ENCODE data around the gene CDH22.

The CDH22 gene

DNA sequence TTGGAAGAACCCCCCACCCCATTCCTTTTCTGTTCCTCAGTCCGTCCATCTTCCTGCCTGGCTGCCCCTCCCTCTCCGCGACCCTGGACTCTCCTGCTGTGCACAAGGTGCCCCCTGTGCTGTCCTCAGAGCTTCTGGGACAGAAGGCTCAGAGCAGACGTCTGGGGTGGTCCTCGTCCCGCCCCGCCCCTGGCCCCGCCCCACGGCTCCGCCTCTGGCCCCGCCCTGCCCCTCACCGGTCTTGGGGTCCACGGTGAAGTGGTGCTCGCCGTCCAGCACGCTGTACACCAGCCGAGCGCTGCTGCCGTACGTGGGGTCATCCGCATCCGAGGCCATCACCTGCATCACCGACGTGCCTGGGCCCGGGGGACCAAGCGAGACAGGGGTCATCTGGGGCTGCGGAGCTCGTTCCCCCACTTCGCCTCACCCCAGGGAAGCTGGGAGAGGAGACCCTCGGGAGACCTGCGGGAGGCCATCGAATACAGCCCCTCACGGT lies 81.0 kb downstream of the CDH22 start:
- TF ChIP-seq, protein P1, sequence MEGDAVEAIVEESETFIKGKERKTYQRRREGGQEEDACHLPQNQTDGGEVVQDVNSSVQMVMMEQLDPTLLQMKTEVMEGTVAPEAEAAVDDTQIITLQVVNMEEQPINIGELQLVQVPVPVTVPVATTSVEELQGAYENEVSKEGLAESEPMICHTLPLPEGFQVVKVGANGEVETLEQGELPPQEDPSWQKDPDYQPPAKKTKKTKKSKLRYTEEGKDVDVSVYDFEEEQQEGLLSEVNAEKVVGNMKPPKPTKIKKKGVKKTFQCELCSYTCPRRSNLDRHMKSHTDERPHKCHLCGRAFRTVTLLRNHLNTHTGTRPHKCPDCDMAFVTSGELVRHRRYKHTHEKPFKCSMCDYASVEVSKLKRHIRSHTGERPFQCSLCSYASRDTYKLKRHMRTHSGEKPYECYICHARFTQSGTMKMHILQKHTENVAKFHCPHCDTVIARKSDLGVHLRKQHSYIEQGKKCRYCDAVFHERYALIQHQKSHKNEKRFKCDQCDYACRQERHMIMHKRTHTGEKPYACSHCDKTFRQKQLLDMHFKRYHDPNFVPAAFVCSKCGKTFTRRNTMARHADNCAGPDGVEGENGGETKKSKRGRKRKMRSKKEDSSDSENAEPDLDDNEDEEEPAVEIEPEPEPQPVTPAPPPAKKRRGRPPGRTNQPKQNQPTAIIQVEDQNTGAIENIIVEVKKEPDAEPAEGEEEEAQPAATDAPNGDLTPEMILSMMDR (conservative IDR thresholded peaks at IDR 0.05) = no peak

DNA sequence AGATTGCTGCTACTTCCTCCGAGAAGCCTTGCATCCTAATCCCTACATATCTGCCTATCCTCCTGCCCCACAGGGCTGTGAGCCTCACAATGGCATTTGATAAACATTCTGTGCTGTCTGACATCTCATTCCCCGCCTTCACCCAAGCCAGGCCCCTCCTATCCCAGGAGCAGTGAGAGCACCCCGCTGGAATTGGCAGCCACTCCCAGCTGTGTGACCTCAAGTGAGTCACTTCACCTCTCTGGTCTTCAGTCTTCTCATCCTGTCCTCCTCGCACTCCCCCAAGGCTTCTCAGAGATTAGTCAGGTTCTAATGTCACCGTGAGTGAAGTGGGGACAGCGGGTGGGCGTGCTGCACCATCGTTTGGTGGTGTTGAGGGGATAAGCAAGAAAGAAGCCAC lies 81.7 kb downstream of the CDH22 start:
- no peak overlapping the region for H3K27ac ChIP-seq
- TF ChIP-seq, protein P1 (conservative IDR thresholded peaks at IDR 0.05) = no peak

More for the DNA sequence above, 81.0 kb downstream of the CDH22 start:
- H3K27ac ChIP-seq = no peak overlapping the region

DNA sequence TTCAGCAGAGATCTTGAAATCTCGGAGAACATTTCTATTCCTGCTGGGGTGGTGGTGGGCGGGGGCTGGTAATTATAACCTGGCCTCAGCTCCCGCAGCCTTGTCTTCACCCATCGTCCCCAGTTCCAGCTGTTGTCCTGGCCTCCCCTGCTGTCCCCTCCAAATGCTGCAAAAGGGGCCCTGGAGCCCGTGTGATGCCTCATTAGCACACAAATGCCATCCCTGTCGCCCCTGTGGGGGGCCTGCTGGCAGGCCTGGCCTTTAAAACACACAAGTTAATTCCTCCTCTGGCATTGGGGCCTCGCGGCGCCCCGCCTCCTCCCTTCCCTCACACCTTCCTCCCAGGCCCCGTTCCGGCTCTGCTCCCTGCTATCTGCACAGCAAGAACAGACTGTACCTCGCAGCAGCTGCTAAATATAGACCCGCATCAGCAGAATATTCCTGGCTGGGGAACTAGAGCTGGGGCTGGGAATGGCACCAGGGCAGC lies 85.7 kb downstream of the CDH22 start:
- H3K27ac ChIP-seq = no peak overlapping the region
- TF ChIP-seq, protein P1 (conservative IDR thresholded peaks at IDR 0.05) = no peak

DNA sequence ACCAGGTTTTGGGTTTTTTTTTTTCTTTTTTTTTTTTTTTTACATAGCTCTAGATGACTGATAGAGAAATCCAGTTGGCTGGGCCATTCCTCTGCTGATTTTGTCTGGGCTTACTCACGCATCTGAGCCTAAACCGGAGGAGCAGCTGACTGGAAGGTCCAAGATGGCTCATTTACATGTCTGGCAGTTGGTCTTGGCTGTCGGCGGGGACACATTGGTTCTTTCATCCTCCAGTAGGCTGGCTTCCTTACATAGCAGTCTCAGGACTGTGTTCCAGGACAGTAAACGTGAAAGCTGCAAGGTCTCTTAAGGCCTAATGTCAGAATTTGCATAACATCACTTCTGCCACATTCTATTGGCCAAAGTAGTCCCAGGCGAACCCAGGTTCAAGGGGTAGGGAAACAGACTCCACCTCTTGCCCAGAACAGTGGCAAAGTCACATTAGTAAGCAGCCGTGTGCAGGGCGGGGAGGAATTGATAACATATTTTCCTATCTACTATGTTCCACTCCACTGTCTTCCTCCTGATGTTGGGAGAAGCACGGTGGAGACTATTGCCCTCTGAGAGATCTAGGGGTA lies 87.0 kb downstream of the CDH22 start:
- TF ChIP-seq, protein P1 (conservative IDR thresholded peaks at IDR 0.05) = no peak
- H3K27ac ChIP-seq = no peak overlapping the region

DNA sequence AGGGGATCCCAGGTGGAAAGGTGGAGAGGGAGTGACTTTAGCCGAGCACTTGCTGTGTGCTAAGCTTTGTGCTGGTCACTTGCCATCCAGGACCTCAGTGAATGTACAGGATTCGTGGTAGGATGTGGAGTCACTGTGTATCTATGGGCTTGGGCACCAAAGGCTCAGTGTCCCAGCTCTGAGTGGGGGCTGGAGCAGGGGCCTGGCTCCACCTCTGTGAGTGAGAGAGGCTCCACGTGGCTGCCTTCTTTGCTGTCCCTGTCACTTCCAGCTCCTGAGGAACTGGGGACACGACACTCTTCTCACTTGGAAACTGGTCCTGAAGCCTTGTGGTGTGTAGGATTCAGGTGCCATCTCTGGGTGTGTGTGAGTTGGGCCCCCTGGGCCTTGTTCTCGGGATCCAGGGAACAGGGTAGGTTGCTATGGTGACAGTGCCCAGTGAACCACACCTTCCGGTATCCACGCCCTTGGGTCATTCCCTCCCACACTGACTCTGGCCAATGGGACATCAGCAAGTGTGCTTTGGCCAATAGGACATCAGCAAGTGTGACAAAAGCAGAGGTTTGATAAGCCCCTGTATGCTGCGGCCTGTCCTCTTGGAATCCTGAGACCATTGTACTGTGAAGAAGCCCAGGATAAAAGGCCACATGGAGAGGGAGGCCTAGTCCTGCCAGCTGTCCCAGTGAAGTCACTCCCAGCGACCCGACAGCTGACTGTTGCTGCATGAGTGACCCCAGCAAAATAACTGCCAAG lies 87.7 kb downstream of the CDH22 start:
- TF ChIP-seq, protein P1 (conservative IDR thresholded peaks at IDR 0.05) = no peak
- H3K27ac ChIP-seq = no peak overlapping the region

DNA sequence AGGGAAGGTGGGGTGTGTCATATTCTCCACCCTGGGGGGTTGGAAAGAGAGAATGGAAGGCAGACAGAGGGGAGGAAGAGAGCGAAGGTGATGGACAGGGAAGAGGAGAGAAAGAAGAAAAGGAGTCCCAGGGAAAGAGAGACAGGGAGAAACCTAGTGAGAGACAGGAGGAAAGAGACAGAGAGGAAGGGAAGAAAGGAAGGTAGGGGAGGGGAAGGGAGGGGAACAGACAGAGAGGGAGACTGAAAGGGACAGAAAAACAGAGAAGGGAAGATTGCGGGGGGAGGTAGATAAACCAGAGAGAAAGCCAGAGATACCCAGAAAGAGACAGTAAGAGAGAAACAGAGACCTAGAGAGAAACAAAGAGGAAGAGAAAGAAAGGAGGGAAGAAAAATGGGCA lies 88.4 kb downstream of the CDH22 start:
- TF ChIP-seq, protein P1 (conservative IDR thresholded peaks at IDR 0.05) = no peak
- H3K27ac ChIP-seq = no peak overlapping the region

DNA sequence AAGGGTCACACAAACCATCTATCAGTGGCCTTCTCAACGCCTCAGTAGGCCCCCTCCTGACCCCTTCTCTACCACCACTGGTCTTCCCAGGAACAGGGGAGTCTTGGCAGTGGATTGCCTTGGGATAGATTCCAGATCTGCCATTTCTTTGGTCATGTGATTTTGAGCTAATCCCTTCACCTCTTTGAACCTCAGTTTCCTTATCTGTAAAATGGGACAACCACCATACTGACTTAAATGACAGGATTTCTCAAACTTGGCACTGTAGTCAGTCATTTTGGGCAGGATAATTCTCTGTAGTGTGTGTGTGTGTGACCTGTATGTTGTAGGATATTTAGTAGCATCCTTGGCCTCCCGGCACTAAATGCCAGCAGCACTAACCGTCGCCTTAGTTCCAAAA lies 89.1 kb downstream of the CDH22 start:
- TF ChIP-seq, protein P1 (conservative IDR thresholded peaks at IDR 0.05) = no peak
- H3K27ac ChIP-seq = no peak overlapping the region

Data from VCaP (cell line).